NT2/D1 (cell line): ENCODE results near the gene LAPTM4A.

Source experiments
- SUZ12 ChIP-seq: IDR thresholded peaks from 2 replicates; pipeline ENCODE4 v1.6.1; 2011; ENCODE audit not compliant: insufficient read length, insufficient read depth; ENCODE audit errors: extremely low read depth
- YY1 ChIP-seq: IDR thresholded peaks from 2 replicates; pipeline ENCODE4 v1.6.1; 2011; ENCODE audit not compliant: insufficient read length, insufficient read depth
- ZNF274 ChIP-seq: IDR thresholded peaks from 2 replicates; pipeline ENCODE4 v1.6.1; 2011; ENCODE audit warnings: mild to moderate bottlenecking, low read depth, low read length

DNA sequence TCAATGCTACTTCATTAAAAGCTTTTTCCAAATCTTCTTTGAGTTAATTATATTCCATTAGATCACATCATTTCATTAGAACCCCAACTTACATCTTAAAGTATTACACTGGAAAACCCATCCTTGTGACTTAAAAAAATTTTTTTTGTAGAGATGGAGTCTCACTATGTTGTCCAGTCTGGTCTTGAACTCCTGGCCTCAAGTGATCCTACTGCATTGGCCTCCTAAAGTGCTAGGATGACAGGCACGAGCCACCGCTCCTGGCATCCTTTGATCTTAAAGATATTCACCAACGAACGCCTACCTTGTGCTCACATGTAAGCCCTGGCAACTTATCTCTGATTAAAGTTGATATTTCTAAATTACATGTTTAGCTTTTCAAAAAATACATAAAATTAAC is 6.7 kb downstream of the LAPTM4A start:
- TF ChIP-seq ZNF274 (no peak), YY1 (no peak), SUZ12 (no peak)
